ENCODE results near the gene MPG. TPM values are rescaled to one million over a fixed set of nuclear protein-coding genes. Genes with fewer than 3 reads are reported as not detected.

Gene MPG
- total and polyA plus RNA-seq, 10 of the 15 experiments (the other 5 are each of a cell fraction or from before 2014, with no cell fraction given), result 0.32 to 193 (median 55.7) TPM

- no peak for TF ChIP-seq CEBPZ (IDR thresholded peaks at IDR 0.05; ENCODE audit: low read depth, low read length)
- no peak for TF ChIP-seq KAT2A (conservative IDR thresholded peaks at IDR 0.05; ENCODE audit: control insufficient read depth, low read depth, low read length)
- no peak for TF ChIP-seq MEF2B (IDR thresholded peaks at IDR 0.05; ENCODE audit: partially characterized antibody, poor library complexity, severe bottlenecking)
- TF ChIP-seq SMC3 (IDR thresholded peaks at IDR 0.05; ENCODE audit: borderline replicate concordance, low read length), result no peak
- TF ChIP-seq BHLHE40 (IDR thresholded peaks at IDR 0.05; ENCODE audit: borderline replicate concordance in 1 of 2, low read depth in 2 of 2, low read length in 1 of 2), result no peak
These were observed 36.5 kb upstream of the MPG start (continued) for GRCh38 chr16:41439-42068.

- no peaks in the 10 kb centered on the region for H4K20me1 ChIP-seq (ENCODE audit: control insufficient read depth, insufficient read depth)
- H2AFZ ChIP-seq (ENCODE audit: control insufficient read depth, low read depth, low read length), result no peak overlapping the region
- BruUV-seq (replicated peaks), result no TSS peak
- ChIA-PET CTCF (no interaction called here), RAD21 (ENCODE audit: unreplicated experiment) (no interaction called here), SMC1A (ENCODE audit: uncharacterized antibody, unreplicated experiment) (no interaction called here), POLR2A (no interaction called here)
- H3K27ac ChIP-seq (ENCODE audit: control insufficient read depth, insufficient read depth), result no peak overlapping the region
- no peaks in the 10 kb centered on the region for H3K27me3 ChIP-seq (replicated peaks in 1 of 2; ENCODE audit: control insufficient read depth in 2 of 2, insufficient read depth in 2 of 2, low read length in 1 of 2)
- H3K79me2 ChIP-seq (ENCODE audit: control insufficient read depth, insufficient read depth, low read length), result no peaks in the 10 kb centered on the region
- WGBS (ENCODE audit: insufficient coverage, insufficient replicate concordance, low lambda C conversion rate, missing lambda C conversion rate), result 97% methylated on average over 11 of the region's 11 CpGs
- TF ChIP-seq PML (IDR thresholded peaks at IDR 0.05; ENCODE audit: low read length) (peak; percentile 16; the same call in 1 of the 2 replicates), ATF7 (IDR thresholded peaks at IDR 0.05; ENCODE audit: low read depth) (no peak), POLR2A (IDR thresholded peaks at IDR 0.05; ENCODE audit: low read depth, low read length) (0 out of 2 replicates have a peak, but pooled peaks have one; percentile 11)
- no peak for DNase-seq (ENCODE audit: low read depth, low spot score)
- no peak overlapping the region for H3K4me2 ChIP-seq (ENCODE audit: control insufficient read depth, insufficient read depth)
- H3K9me3 ChIP-seq (replicated peaks; ENCODE audit: control insufficient read depth, insufficient read depth, low read length), result no peaks in the 10 kb centered on the region
- no peak for FAIRE-seq
- peaks cover 10 to 12% of the 10 kb centered on the region in 2 experiments for H3K36me3 ChIP-seq (ENCODE audit: control insufficient read depth in 2 of 2, insufficient read depth in 2 of 2, low read length in 1 of 2)
- peaks cover 20% of the 10 kb centered on the region for H3K4me1 ChIP-seq (ENCODE audit: control insufficient read depth, insufficient read depth, low read length)
- in situ Hi-C loops (cut with MboI) (no loop called here), intact Hi-C loops (cut with micrococcal nuclease; ENCODE audit: unreplicated experiment) (no loop called here)
- no peak for ATAC-seq
- no peak overlapping the region for H3K4me3 ChIP-seq
- H3K9ac ChIP-seq (ENCODE audit: control insufficient read depth, insufficient read depth, low read length), result no peak overlapping the region
These were observed 36.0 kb upstream of the MPG start for GRCh38 chr16:42069-42457.

Data from GM12878 (cell line).